HG03064 (cell line): ENCODE measurements around the gene CNTFR.

Source experiments
- ATAC-seq: cut with Tn5 transposase; IDR thresholded peaks from one replicate; pipeline ENCODE4 v1.9.1; 2021; ENCODE audit warnings: low read depth; ENCODE audit not compliant: unreplicated experiment

CNTFR gene

DNA sequence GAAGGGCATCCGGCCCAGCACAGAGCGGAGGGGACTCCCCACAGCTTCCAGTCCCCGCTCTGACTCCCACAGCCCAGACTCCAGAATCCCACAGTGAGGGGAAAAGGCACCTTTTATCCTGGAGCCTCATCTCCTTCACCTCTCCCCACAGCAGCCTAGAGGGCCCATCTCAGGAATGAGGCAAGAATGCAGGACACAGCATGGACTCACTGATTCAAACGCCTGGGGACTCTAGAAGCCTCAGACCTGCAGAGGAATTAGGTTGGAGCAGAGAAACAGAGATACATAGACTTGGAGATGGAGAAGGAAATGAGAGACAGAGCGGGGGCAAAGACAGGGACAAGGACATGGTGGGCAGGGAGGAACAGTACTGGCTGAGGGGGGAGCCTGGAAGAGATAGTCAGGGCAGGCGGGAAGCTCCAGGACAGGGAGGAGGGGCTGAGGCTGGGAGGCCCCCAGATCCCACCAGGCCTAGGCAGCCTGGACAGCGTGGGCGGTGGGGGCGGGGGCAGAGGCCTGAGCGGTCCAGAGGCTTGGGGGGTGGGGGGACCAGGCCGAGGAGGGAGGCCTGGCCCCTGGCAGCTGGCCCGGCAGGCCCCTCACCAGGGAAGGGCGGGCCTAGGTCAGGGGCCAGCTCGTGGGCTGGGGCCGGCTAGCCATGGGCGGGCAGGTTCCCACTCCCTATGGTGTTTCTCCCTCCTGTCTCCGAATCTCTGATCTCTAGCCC, 15.8 kb downstream of the CNTFR start:
- ATAC-seq: no peak

DNA sequence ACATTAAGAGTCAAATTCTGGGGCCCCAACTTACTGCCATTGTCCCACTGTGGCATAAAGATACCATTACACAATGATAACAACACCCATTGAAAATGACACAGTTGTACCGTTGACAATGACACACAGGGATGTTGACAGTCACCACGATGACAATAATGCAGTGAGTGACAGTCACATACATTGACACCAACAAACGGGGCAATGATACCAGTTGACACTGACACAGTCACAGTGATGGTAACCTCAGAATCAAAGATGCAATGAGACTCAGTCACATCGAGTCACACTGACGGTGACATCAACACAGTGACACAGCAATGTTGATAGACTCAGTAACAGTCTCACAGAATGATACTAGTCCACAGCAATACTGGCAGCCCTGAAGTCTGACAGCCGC, 16.9 kb downstream of the CNTFR start:
- no peak for ATAC-seq

DNA sequence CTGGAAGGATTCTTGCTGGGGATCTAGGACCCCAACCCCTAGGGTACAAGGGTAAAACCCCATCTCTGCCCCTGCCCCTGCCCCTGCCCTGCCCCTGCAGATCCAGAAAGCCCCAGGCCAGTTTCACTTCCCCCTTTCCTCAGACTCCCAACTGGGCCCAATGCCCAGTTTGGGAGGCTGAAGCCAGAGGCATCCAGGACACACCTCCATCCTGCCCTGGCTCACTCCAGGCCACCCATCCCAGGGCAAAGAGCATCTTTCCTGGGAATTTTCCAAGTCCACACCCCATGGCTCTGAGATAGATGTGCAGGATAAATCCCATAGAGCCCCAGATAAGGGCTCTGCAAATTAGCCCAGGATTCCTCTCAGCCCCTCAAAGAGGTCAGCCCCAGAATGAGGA, 17.4 kb downstream of the CNTFR start:
- ATAC-seq: no peak

DNA sequence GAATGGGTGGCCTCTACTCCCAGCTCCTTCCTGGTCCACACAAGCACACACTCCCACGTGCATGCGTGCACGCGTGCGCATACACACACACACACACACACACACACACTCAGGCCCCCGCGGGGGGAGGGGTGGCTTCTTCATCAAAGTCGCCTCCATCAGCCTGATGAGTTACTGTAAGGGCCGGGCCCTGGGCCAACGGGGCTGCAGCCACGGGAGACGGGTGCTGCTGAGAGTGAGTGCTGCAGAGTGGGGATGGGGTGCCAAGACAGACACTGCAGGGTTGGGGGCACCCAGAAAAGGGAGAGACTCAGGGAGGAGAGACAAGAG, 18.1 kb downstream of the CNTFR start:
- ATAC-seq: no peak

DNA sequence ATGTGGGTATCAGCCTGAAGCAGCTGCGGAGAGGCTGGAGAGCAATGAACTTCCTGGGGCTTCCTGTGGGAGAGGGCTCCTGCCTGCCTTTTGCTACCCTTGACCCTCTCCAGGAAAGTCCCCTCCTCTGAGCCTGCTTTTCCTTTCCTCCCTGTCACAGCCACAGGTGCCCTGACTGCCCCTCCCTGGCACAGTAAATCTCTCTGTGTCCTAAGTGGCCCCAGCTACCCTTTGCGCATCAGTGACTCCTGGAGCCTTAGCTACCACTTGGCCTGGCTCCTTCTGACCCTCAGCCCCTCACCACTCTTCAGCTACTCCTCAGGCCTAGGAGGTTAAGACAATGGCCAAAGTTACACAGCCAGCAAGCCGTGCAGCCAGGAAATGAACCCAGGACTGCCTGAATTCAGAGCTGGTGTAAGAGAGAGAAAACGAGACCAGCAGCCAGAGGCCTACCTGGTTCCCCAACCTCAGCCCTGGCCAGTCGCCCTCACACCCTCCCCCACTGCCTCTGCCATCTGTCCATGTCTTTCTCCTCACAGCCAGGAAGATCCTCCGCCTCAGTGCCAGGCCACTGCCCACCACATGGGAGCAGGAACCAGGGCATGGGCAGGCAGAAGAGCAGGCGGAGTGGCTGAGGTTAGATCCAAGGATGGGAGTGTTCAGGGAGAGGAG, 18.6 kb downstream of the CNTFR start:
- ATAC-seq: no peak

DNA sequence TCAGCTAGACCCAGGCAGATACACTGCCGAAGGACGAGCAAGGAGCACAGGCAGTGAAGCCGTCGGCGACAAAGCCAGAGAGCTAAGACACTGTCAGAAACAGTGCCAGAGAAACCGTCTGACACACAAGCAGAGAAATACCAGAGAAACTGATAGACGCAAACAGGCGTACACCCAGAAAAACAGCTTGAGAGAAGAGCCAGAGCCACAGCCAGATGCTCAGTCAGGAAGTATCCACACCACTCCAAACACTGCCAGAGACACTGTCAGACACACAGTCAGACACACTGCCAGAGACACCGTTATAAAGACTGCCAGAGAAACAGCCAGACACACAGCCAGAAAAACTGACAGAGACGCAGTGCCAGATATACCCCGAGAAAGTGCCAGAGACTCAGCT, 19.1 kb downstream of the CNTFR start:
- ATAC-seq: no peak

DNA sequence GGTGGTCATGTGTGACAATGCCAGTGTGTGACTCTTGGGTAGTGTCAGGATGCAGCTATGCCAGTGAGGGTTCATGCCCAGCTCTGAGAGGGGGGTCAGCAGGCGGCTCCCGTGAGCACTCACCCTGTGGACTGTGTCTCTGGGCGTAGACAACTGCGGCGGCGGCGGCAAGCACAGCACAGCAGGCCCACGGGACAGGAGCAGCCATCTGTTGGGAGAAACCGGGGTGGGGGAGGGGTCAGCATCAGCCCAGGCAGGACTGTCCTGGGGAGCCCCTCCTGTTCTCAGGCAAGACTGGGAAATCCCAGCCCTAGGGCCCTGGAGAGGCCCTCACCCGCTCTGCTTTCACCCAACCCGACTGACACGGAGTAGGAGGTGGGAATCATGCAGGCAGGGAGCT, 20.8 kb downstream of the CNTFR start:
- no peak for ATAC-seq

DNA sequence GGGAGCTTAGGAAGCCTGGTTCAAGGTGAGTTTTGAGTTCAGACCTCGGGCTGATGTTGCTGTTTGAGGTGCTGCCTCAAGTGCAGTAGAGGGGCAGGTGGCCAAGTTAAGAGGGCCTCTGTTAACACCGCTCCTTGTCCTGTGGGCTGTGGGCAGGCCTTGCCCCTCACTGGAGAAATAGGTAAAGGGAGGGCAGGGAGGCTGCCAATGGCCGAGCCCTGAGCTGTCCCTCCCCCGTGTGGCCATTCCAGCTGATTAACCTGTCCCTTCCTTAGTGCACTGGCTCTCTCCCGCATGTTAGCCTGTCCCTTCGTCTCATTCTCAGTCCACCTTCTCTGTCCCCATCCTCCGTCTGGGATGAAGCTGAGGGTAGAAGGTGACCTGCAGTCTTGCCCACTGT, 21.4 kb downstream of the CNTFR start:
- no peak for ATAC-seq

DNA sequence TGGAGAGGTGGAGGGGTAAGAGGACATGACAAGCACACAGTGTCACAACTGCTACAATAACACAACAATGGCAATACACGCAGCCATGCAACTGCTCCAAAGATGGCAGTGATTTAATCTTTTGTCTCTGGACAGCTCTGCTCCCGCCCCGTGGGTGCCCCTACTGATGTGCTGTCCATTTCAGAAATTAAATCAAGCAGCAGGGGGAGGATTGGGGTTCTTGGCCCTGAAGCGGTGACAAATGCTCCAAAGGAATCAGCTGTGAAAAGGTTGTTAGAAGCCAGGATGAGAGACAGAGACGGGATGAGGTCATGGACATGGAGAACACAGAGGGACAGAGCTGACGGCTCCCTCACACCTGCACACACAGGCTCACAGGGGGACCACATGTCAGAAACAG, 22.6 kb downstream of the CNTFR start:
- no peak for ATAC-seq

DNA sequence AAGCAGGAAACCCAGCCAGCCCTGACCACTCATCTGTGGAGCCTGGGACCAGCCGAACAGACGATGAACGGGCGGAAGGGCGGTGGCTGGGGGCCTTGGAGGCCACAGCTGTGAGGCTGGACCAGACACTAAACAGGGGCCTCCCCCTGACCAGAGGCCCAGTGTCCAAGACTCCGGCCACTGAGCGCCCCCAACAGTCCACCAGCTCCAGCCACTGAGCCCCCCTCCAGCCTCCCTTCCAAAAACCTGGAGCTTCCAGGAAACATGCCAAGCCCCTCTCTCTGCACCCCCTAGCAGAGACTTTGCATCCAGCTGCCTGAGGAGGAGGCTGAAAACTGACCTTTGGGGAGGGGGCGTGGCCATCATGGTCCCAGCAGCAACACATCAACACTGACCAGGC, 23.2 kb downstream of the CNTFR start:
- no peak for ATAC-seq

DNA sequence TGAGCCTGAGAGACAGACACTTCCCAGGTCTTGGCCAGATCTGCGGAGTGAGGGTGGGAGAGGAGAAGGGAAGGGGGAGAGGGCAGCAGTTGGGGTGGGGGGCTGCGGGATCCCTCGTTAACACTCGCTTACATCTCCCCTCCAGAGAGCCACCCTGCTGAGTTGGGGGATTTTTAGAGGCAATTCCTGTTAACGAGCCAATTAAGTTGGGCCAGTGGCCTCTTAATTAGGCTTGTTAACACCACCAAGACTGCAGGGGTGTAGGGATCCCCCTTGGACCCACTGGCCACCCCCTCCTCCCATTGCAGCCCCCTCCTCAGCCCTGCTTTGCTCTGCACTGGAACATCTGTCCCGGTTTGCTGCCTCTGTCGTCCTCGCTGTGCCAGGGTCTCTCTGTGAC, 23.7 kb downstream of the CNTFR start:
- no peak for ATAC-seq

DNA sequence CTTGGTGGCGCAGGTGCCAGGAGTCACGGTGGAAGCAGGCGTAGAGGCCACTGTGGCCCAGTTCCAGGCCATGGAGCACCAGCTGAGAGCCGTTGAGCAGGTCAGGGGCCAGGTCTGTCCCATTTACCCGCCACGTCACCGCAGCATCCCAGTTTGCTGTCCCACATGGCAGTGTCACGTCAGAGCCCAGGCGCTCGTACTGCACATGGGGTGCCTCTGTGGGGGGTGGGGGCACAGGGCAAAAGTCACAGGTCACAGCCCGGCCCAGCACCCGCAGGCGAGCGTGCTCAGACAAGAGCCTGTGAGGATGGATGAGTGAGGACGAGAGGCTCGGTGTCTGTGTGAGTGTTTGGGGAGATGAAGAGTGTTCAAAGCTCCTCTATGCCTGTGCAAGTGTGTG, 24.9 kb downstream of the CNTFR start:
- ATAC-seq: no peak

DNA sequence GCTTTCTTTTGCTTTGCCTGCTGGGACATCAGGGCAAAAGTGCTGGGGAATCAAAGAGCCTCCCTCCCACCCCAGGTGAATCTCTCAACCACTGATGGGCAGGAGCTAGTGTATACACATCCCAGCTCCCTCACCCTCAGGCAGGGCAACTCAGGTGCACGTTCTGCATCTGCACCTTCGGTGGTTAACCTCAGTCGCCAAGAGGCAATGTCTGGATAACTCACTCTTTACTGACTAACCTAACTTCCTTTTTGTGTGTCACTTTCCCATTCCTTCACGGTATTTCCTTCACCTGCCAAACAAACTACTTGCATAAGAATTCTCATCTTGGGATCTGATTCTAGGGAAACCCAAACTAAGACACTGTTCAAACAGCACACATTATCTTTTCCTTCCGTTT, 26.3 kb downstream of the CNTFR start:
- ATAC-seq: no peak

DNA sequence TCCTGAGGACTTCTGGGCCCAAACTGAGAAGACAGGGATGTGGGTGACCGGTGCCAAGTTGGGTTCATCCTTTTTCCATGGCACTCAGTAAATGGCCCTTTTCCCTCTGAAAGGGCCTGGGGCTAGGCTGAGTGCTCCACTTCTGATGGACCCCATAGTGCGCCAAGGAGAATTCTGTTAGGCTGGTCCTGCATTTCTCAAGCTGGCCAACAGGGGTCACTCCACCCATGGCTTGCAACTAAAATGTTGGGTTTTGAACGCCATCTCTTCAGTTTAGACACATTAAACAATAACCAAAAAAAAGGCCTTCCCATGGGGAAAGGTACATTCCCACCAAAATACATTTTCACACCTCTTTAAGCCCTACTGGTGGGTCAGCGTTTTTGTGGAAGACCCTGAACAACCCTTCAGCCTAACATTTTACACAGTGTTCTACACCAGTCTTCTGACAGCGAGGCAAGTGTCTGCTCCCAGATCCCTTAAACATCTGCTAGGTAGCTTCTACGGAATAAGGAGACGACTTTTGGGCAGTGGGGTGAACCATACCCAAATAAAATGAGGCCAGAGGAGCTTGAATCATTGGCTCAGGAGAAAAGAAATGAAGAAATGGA, 27.3 kb downstream of the CNTFR start:
- no peak for ATAC-seq

DNA sequence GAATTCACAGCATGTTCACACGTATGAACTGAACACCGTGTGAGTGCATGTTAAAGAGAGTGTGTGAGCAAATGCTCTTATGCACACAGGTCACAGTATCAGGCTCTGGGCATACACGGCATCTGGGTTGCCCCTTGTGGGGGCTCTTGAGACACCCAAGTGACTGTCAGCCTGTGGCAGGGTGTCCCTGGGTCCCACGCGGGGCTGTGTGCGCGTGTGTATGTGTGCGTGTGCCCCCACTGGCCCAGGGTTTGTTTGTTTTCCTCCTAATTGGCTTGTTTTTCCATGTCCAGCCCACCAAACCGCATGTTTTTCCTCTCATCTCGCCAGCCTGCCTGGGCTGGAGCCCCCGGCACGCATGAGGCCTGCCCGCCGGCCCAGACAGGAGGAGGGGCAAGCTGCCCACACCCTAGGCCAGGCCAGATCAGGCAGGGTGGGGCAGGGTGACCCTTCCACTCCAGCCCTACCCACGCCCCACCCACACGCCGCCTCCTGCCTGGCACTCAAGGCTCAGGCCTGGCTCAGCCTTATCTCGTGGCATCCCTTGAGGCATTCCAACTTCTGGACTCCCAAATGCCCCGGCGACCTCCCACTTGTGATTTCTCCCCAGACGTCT, 28.8 kb downstream of the CNTFR start:
- ATAC-seq: no peak

DNA sequence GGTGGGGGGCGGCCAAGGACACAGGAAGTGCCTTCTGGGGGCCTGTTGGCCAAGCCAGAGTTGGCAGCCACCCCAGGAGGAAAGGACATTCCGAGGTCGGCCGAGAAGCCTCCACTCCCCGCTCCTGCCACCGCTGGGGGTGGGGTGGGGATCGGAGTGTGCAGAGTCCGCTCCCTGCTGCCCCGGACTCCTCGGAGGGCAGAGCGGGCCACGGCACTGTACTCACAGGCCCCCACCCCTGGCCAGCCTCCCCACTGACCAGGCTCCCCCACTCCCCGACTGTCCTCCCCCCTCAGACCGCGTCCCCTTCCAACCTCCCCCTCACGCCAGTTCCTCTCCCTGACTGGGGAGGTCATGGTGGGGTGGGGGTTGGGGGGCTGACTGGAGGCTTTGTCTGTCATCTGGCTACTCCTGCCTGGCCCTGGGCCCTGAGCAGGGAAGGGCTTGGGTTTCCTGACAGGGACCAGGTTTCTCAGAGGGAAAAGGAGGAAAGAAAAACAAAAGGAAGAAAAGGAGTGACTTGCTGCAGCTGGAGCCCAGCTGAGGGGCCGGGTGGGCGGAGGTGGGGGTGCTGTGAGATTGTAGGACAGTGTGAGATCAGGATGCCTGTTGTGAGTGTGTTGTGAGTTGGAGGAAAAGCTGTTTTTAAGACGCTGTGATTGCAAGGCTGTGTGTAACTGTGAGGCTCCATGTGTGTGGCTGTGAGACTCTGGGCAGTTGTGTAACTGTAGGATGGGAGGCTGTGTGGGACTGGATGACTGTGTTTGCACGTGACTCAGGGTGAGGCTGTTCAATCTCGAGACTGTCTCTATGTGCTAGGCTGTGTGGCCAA, 29.7 kb downstream of the CNTFR start:
- no peak for ATAC-seq

DNA sequence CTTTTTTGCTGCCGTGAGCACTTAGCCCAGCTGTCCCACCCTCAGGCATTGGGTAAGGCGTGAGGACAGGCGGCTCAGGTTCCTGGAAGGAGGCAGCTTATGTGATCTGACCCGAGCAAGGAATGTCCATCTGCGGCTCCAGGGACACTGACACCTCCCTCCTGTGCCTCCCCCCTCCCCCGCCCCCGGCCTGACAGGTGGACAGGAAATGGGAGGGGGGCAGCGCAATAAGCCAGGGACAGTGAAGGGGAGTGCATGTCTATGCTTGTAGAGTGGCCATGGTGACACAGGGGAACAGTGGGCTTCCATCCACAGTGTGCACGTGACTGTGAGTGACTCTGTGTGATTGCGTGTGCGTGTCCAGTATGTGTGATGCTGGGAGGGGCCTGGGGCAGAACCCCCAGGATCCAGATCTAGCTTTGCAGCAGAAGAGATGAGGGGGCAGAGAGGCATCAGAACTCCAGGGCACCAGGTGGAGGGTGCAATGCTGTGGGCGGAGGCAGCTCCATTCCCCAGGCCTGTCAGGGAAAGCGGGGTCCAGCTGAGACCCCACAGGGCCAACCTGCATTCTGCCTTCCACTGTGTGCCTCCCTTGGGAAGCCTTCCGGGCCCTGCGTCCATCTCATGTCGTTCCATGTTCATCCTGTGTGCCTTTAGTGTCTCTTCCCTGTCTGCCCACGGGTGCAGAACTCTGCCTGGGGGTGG, 30.5 kb downstream of the CNTFR start:
- no peak for ATAC-seq

DNA sequence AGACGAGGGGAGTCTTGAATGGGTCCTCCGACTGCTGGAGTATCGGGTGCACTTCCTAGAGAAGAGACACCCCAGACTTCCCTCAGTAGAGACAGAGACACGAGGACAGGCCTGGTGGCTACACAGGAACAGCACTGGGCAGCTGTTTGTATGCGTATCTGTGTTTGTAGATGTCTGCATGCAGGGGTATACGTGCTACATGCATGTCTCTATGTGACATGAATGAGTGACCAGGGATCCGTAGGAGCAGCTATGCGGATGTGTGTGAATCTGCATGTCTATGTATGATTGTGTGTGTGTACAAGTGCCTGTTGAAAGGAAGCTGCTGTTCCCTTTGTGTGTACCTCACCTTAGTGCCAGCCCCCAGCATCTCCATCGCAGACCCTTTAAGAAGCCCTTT, 31.2 kb downstream of the CNTFR start:
- no peak for ATAC-seq

DNA sequence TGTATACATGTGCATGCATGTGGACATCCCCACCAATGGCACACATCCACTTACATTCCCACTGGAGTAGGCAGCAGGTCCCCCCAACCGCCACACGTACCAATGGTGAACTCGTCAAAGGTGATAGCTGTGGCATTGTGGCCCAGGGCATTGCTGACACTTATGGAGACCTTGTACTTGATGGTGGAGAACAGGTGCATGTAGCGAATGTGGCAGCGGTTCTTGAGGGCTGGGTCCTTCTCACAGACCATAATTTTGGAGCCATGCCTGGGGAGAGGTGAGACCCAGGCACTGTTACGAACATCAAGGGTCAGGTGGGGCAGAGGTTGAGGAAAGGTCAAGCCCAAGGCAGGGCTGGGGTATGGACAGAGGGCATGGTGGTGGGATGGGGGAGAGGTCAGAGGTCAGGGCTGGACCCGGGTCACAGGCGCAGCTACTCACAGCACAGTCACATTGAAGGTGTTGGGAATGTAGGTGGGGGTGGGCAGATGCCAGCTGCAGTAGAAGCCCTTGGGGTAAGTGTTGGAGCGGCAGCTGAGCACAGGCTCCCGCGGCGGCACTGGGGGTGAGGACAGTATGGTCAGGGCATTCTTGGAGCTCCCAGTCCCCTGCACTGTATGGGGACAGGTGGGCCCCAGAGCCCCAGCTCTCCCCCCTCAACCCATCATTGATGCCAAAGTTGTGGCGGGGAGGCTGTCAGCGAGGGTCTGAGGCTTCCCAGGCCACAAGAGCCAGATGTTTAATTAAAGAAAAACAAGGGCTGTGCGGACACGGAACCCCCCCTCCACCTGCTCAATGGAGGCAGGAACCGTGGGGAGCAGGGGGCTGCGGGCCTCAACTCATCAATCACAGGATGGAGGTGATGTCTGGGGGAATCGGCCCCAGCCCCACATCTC, 31.9 kb downstream of the CNTFR start:
- ATAC-seq: no peak
